CD14-positive monocyte (primary cell): ENCODE results near the gene PRSS50. TPM values are rescaled to one million over a fixed set of nuclear protein-coding genes. Genes with fewer than 3 reads are reported as not detected.

Experiments
- DNase-seq, 3 donors: peaks; one replicate each; pipeline ENCODE4 v3.0.0-alpha.2; 2011 to 2022
- H2AFZ ChIP-seq: 2 replicates; pipeline ENCODE4 v1.6.0; 2012; ENCODE audit warnings: mild to moderate bottlenecking, low read depth, low read length, inconsistent platforms; ENCODE audit not compliant: insufficient read depth, poor library complexity, severe bottlenecking
- H3K27ac ChIP-seq, 2 donors: 1 replicate in 1 of 2; 2 replicates in 1 of 2; pipeline ENCODE4 v1.5.1; 2012 to 2013; ENCODE audit warnings: low read length in 2 of 2, control low read depth in 1 of 2, inconsistent platforms in 1 of 2, low read depth in 1 of 2, mild to moderate bottlenecking in 1 of 2
- H3K27me3 ChIP-seq, 2 donors: one replicate each; pipeline versions ENCODE4 v1.6.0 to v1.6.1; 2011 to 2013; ENCODE audit warnings: low read length in 2 of 2; ENCODE audit not compliant: control insufficient read depth in 2 of 2, insufficient read depth in 2 of 2
- H3K36me3 ChIP-seq, 2 donors: replicated peaks in 1 of 2; 1 replicate in 1 of 2; 2 replicates in 1 of 2; pipeline versions ENCODE4 v1.5.1 to v1.6.1; 2012 to 2013; ENCODE audit warnings: low read length in 2 of 2, control low read depth in 1 of 2, inconsistent platforms in 1 of 2, mild to moderate bottlenecking in 1 of 2; ENCODE audit not compliant: insufficient read depth in 2 of 2, control insufficient read depth in 1 of 2
- H3K4me1 ChIP-seq, 2 donors: 1 replicate in 1 of 2; 2 replicates in 1 of 2; pipeline versions ENCODE4 v1.5.1 to v1.6.1; 2012 to 2013; ENCODE audit warnings: low read length in 2 of 2, control low read depth in 1 of 2, inconsistent platforms in 1 of 2, mild to moderate bottlenecking in 1 of 2, moderate library complexity in 1 of 2; ENCODE audit not compliant: insufficient read depth in 2 of 2, control insufficient read depth in 1 of 2
- H3K4me2 ChIP-seq: replicated peaks from 2 replicates; pipeline ENCODE3; 2012; ENCODE audit warnings: low read length, moderate library complexity, mild to moderate bottlenecking; ENCODE audit not compliant: poor library complexity, severe bottlenecking; ENCODE audit errors: extremely low read depth
- H3K4me3 ChIP-seq, 3 experiments: fragments of 200-600 bp in 1 of 3; sonication (generic) in 1 of 3; replicated peaks in 1 of 3; 1 replicate in 2 of 3; 2 replicates in 1 of 3; pipeline ENCODE4 v1.5.1; 2011 to 2013; ENCODE audit warnings: low read length in 3 of 3, mild to moderate bottlenecking in 3 of 3, control low read depth in 2 of 3, low read depth in 2 of 3, inconsistent platforms in 1 of 3, moderate library complexity in 1 of 3
- H3K79me2 ChIP-seq: 2 replicates; pipeline ENCODE4 v1.6.0; 2012; ENCODE audit warnings: mild to moderate bottlenecking, control low read depth, inconsistent platforms, low read length, moderate library complexity; ENCODE audit not compliant: insufficient read depth
- H3K9ac ChIP-seq: 2 replicates; pipeline ENCODE4 v1.6.0; 2017; ENCODE audit warnings: low read length, mild to moderate bottlenecking; ENCODE audit not compliant: insufficient read depth, poor library complexity, severe bottlenecking
- H3K9me3 ChIP-seq, 2 donors: replicated peaks in 1 of 2; 1 replicate in 1 of 2; 2 replicates in 1 of 2; pipeline versions ENCODE4 v1.5.1 to v1.6.1; 2012 to 2013; ENCODE audit warnings: low read length in 2 of 2, control low read depth in 1 of 2; ENCODE audit not compliant: control insufficient read depth in 1 of 2, insufficient read depth in 1 of 2
- H4K20me1 ChIP-seq: 2 replicates; pipeline ENCODE4 v1.6.0; 2012; ENCODE audit warnings: mild to moderate bottlenecking, low read length, control low read depth, moderate library complexity; ENCODE audit not compliant: insufficient read depth
- H3K27ac Mint-ChIP-seq, 7 donors: one replicate each; pipeline ENCODE4 v1.8.0; 2020; ENCODE audit warnings: mild to moderate bottlenecking in 7 of 7, mixed read lengths in 7 of 7, moderate library complexity in 6 of 7, inconsistent platforms in 2 of 7
- H3K27me3 Mint-ChIP-seq, 3 donors: one replicate each; pipeline ENCODE4 v1.8.0; 2021 to 2022; ENCODE audit warnings: low read depth in 3 of 3, mild to moderate bottlenecking in 3 of 3, mixed read lengths in 3 of 3, moderate library complexity in 3 of 3, inconsistent platforms in 1 of 3
- H3K36me3 Mint-ChIP-seq, 2 donors: one replicate each; pipeline ENCODE4 v1.8.0; 2020; ENCODE audit warnings: mixed read lengths in 2 of 2, inconsistent platforms in 1 of 2, mild to moderate bottlenecking in 1 of 2
- H3K4me1 Mint-ChIP-seq: one replicate; pipeline ENCODE4 v1.8.0; 2020; ENCODE audit warnings: mild to moderate bottlenecking, mixed read lengths
- H3K4me3 Mint-ChIP-seq, 2 donors: one replicate each; pipeline ENCODE4 v1.8.0; 2020; ENCODE audit warnings: mild to moderate bottlenecking in 2 of 2, mixed read lengths in 2 of 2, moderate library complexity in 1 of 2
- H3K9me3 Mint-ChIP-seq, 7 donors: one replicate each; pipeline ENCODE4 v1.8.0; 2020 to 2022; ENCODE audit warnings: mixed read lengths in 7 of 7, mild to moderate bottlenecking in 6 of 7, moderate library complexity in 6 of 7, inconsistent platforms in 2 of 7
- WGBS: methylation state at CpG from one replicate; pipeline ENCODE4 v1.1.5; 2013; ENCODE audit warnings: missing lambda C conversion rate; ENCODE audit not compliant: insufficient coverage; 5-methylcytosine and 5-hydroxymethylcytosine counted together
- intact Hi-C, 2 donors: fragments of 100-400 bp; cut with micrococcal nuclease; formaldehyde crosslinking; loops; one replicate each; pipeline versions ENCODE4 v1.15.0 to v1.15.1; 2023
- polyA plus RNA-seq, 3 donors: library from polyadenylated mRNA; depleted of rRNA in 1 of 3; unstranded in 2 of 3; stranded (reverse) in 1 of 3; fragments of 300-500 nt in 2 of 3; fragments of >200 nt in 1 of 3; fragmentation: Illumina TruSeq in 2 of 3; gene quantifications; 1 replicate in 2 of 3; 2 replicates in 1 of 3; pipeline ENCODE4 v1.2.3, GENCODE V29; 2012 to 2021
- TF ChIP-seq, protein P1 (sequence below): fragments of 200-600 bp; IDR thresholded peaks from one replicate; pipeline ENCODE4 v1.8.0; 2022; ENCODE audit warnings: antibody characterized with exemption, mild to moderate bottlenecking

PRSS50 gene
- polyA plus RNA-seq, 3 donors = not detected

DNA sequence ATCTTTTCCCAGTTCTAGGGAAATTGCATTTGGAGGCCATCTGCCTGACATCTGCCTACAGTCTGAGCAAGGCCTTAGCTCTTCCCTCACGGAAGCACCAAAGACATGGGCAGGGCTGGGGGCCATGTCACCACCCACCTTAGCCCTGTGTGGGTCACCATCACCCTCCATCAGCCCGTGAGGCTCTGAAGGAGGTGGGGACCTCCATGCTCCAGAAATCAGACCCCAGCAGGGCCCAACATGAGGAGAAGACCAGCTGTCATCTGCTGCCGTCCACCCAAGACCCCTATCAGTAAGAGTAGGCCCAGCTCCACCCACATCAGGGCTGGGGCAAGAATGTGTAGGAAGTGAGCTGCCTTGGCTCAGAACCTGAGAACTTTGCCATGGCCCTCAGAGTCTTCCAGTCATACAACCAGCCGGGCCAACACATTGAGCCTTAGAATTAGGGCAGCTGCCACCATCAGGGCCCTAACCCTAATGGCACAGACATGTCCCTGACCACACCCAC is 14.6 kb downstream of the PRSS50 start:
- 94% methylated on average over 2 of the region's 4 CpGs for WGBS
- no peak overlapping the region for H3K4me3 Mint-ChIP-seq
- no peak for DNase-seq

DNA sequence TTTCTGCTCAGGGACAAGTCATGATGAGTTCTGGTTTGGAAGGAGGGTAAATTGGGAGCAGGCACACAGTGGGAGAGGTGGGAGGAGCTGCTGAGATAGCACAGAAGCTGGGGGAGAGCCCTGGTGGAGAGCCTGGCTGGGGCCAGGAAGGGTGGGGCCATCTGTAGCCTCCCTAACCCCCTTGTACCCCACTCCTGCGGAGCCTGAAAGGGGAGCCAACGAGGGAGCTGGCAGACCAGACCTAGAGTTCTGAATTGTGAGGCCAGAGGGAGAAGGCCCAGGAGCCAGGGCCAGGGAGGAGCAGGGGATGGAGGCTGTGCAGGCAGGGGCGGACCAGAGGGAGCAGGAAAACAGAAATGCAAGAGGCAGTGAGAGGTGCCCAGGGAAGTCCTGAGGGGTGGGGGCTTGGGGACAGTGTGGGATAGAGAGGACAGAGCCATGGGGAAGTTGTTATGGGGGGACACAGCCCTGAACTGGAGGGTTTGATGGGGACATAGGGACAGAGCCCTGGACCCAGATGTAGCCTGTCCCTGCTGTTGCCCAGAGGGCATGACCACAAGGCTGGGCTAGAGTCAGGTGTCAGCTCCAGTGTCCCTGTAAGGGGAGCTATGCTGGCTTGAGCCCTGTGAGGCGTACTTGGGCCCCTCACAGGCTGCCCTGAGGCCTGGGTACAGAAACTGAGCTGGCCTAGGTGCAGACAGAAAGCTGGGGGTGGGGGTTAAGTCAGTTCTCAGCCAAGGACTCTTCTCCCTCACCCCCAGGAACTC is 15.2 kb downstream of the PRSS50 start:
- no peaks in the 10 kb centered on the region for H3K79me2 ChIP-seq
- H3K4me2 ChIP-seq = no peak overlapping the region
- DNase-seq = no peak
- peaks cover 8 to 27% of the 10 kb centered on the region in 2 donors for H3K27me3 ChIP-seq
- no peak overlapping the region for H3K9ac ChIP-seq
- peaks cover 22 to 28% of the 10 kb centered on the region in 2 donors for H3K4me1 ChIP-seq
- peaks cover 0 to 4% (median 0%) of the 10 kb centered on the region in 7 donors for H3K9me3 Mint-ChIP-seq
- H3K36me3 ChIP-seq = no peaks in the 10 kb centered on the region
- peaks cover 9% of the 10 kb centered on the region for H4K20me1 ChIP-seq
- peaks cover 30 to 44% (median 42%) of the 10 kb centered on the region in 3 donors for H3K27me3 Mint-ChIP-seq
- H3K36me3 Mint-ChIP-seq = peaks cover 0 to 6% of the 10 kb centered on the region in 2 donors
- no peaks in the 10 kb centered on the region for H3K9me3 ChIP-seq
- no peak overlapping the region for H3K27ac ChIP-seq
- TF ChIP-seq, protein P1, sequence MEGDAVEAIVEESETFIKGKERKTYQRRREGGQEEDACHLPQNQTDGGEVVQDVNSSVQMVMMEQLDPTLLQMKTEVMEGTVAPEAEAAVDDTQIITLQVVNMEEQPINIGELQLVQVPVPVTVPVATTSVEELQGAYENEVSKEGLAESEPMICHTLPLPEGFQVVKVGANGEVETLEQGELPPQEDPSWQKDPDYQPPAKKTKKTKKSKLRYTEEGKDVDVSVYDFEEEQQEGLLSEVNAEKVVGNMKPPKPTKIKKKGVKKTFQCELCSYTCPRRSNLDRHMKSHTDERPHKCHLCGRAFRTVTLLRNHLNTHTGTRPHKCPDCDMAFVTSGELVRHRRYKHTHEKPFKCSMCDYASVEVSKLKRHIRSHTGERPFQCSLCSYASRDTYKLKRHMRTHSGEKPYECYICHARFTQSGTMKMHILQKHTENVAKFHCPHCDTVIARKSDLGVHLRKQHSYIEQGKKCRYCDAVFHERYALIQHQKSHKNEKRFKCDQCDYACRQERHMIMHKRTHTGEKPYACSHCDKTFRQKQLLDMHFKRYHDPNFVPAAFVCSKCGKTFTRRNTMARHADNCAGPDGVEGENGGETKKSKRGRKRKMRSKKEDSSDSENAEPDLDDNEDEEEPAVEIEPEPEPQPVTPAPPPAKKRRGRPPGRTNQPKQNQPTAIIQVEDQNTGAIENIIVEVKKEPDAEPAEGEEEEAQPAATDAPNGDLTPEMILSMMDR = no peak
- H3K4me3 ChIP-seq = no peak overlapping the region
- H3K27ac Mint-ChIP-seq = peak overlapping the region in 2 of 7 donors; percentile 48 to 62
- peaks cover 26% of the 10 kb centered on the region for H3K4me1 Mint-ChIP-seq
- WGBS = 89% methylated on average over 1 of the region's 4 CpGs
- no peak overlapping the region for H2AFZ ChIP-seq
- peak overlapping the region in 1 of 2 donors; percentile 76 for H3K4me3 Mint-ChIP-seq
- intact Hi-C loops = loop anchor here in 1 of 2 donors (10.0 kb wide), 1 partner anchor 622 kb away; no protein-coding TSS in a partner anchor

More for the DNA sequence above, 14.6 kb downstream of the PRSS50 start:
- H3K9ac ChIP-seq = no peak overlapping the region
- no peak overlapping the region for H3K4me3 ChIP-seq
- TF ChIP-seq, protein P1 = no peak
- peaks cover 26% of the 10 kb centered on the region for H3K4me1 Mint-ChIP-seq
- peaks cover 0 to 6% of the 10 kb centered on the region in 2 donors for H3K36me3 Mint-ChIP-seq
- intact Hi-C loops = loop anchor here in 1 of 2 donors (10.0 kb wide), 1 partner anchor 622 kb away; no protein-coding TSS in a partner anchor
- no peak overlapping the region for H2AFZ ChIP-seq
- H3K27ac Mint-ChIP-seq = no peak overlapping the region
- no peaks in the 10 kb centered on the region for H3K36me3 ChIP-seq
- H3K27me3 Mint-ChIP-seq = peaks cover 30 to 44% (median 42%) of the 10 kb centered on the region in 3 donors
- no peaks in the 10 kb centered on the region for H3K9me3 ChIP-seq
- peaks cover 22 to 28% of the 10 kb centered on the region in 2 donors for H3K4me1 ChIP-seq
- peaks cover 8 to 27% of the 10 kb centered on the region in 2 donors for H3K27me3 ChIP-seq
- H3K27ac ChIP-seq = no peak overlapping the region
- H3K79me2 ChIP-seq = no peaks in the 10 kb centered on the region
- no peak overlapping the region for H3K4me2 ChIP-seq
- H4K20me1 ChIP-seq = peaks cover 9% of the 10 kb centered on the region
- H3K9me3 Mint-ChIP-seq = peaks cover 0 to 4% (median 0%) of the 10 kb centered on the region in 7 donors
